Muscle layer of duodenum (tissue), 2 donors: ENCODE data around the gene TNIK.

ENCODE experiments used
- H3K27ac ChIP-seq: one replicate; pipeline ENCODE4 v1.7.0; 2013; ENCODE audit warnings: mild to moderate bottlenecking, low read length
- H3K27me3 ChIP-seq: one replicate; pipeline ENCODE4 v1.7.0; 2013; ENCODE audit warnings: low read depth, mild to moderate bottlenecking, control low read depth, low read length
- H3K36me3 ChIP-seq, 2 donors: one replicate each; pipeline ENCODE4 v1.7.0; 2013; ENCODE audit warnings: low read length in 2 of 2, control low read depth in 1 of 2, mild to moderate bottlenecking in 1 of 2; ENCODE audit not compliant: insufficient read depth in 2 of 2, control insufficient read depth in 1 of 2
- H3K4me1 ChIP-seq, 2 donors: one replicate each; pipeline ENCODE4 v1.7.0; 2013; ENCODE audit warnings: low read length in 2 of 2, mild to moderate bottlenecking in 2 of 2, control low read depth in 1 of 2, moderate library complexity in 1 of 2; ENCODE audit not compliant: insufficient read depth in 2 of 2, control insufficient read depth in 1 of 2
- H3K4me3 ChIP-seq, 2 donors: one replicate each; pipeline ENCODE4 v1.7.0; 2013; ENCODE audit warnings: low read length in 2 of 2, low read depth in 1 of 2, mild to moderate bottlenecking in 1 of 2
- H3K9me3 ChIP-seq, 2 donors: one replicate each; pipeline ENCODE4 v1.7.0; 2013; ENCODE audit warnings: low read length in 2 of 2, control low read depth in 1 of 2, mild to moderate bottlenecking in 1 of 2; ENCODE audit not compliant: control insufficient read depth in 1 of 2
- donor health status: healthy.

TNIK gene

GRCh38 chr3:171270541-171270940 is 189.7 kb downstream of the TNIK start:
- Histone ChIP-seq H3K36me3 (no peaks in the 10 kb centered on the region), H3K9me3 (no peaks in the 10 kb centered on the region), H3K27me3 (no peaks in the 10 kb centered on the region), H3K4me1 (peaks cover 6 to 15% of the 10 kb centered on the region in 2 donors), H3K27ac (no peak overlapping the region), H3K4me3 (no peak overlapping the region)

GRCh38 chr3:171269542-171269941 is 190.7 kb downstream of the TNIK start:
- Histone ChIP-seq H3K27ac (no peak overlapping the region), H3K4me1 (peaks cover 6 to 15% of the 10 kb centered on the region in 2 donors)

GRCh38 chr3:171268677-171269076 is 191.5 kb downstream of the TNIK start:
- Histone ChIP-seq H3K36me3 (no peaks in the 10 kb centered on the region), H3K27me3 (no peaks in the 10 kb centered on the region), H3K9me3 (no peaks in the 10 kb centered on the region), H3K27ac (no peak overlapping the region), H3K4me3 (no peak overlapping the region), H3K4me1 (peaks cover 6 to 15% of the 10 kb centered on the region in 2 donors)

More at GRCh38 chr3:171269542-171269941, 190.7 kb downstream of the TNIK start:
- no peak overlapping the region for H3K4me3 ChIP-seq
- no peaks in the 10 kb centered on the region for H3K36me3 ChIP-seq
- H3K27me3 ChIP-seq: no peaks in the 10 kb centered on the region
- no peaks in the 10 kb centered on the region for H3K9me3 ChIP-seq

GRCh38 chr3:171267104-171267503 is 193.1 kb downstream of the TNIK start:
- Histone ChIP-seq H3K9me3 (no peaks in the 10 kb centered on the region), H3K27ac (peak overlapping the region; percentile 9), H3K4me1 (peaks cover 6 to 15% of the 10 kb centered on the region in 2 donors), H3K4me3 (no peak overlapping the region), H3K27me3 (no peaks in the 10 kb centered on the region), H3K36me3 (no peaks in the 10 kb centered on the region)

- H3K27me3 ChIP-seq: no peaks in the 10 kb centered on the region
- no peaks in the 10 kb centered on the region for H3K9me3 ChIP-seq
- H3K27ac ChIP-seq: peak overlapping the region; percentile 29
- no peak overlapping the region for H3K4me3 ChIP-seq
- no peaks in the 10 kb centered on the region for H3K36me3 ChIP-seq
- peaks cover 6 to 15% of the 10 kb centered on the region in 2 donors for H3K4me1 ChIP-seq
Measured at GRCh38 chr3:171266740-171267073, 193.5 kb downstream of the TNIK start.

- no peak overlapping the region for H3K4me3 ChIP-seq
- peak overlapping the region; percentile 29 for H3K27ac ChIP-seq
- H3K9me3 ChIP-seq: no peaks in the 10 kb centered on the region
- peaks cover 6 to 15% of the 10 kb centered on the region in 2 donors for H3K4me1 ChIP-seq
- H3K36me3 ChIP-seq: no peaks in the 10 kb centered on the region
- no peaks in the 10 kb centered on the region for H3K27me3 ChIP-seq
Measured at GRCh38 chr3:171266034-171266739, 194.0 kb downstream of the TNIK start.

GRCh38 chr3:171264758-171265157 is 195.4 kb downstream of the TNIK start:
- H3K4me3 ChIP-seq: no peak overlapping the region
- peaks cover 6 to 15% of the 10 kb centered on the region in 2 donors for H3K4me1 ChIP-seq
- no peak overlapping the region for H3K27ac ChIP-seq
- H3K27me3 ChIP-seq: no peaks in the 10 kb centered on the region
- H3K36me3 ChIP-seq: no peaks in the 10 kb centered on the region
- H3K9me3 ChIP-seq: no peaks in the 10 kb centered on the region

- H3K27ac ChIP-seq: no peak overlapping the region
- H3K36me3 ChIP-seq: no peaks in the 10 kb centered on the region
- H3K4me3 ChIP-seq: no peak overlapping the region
- no peaks in the 10 kb centered on the region for H3K9me3 ChIP-seq
- peaks cover 6 to 21% of the 10 kb centered on the region in 2 donors for H3K4me1 ChIP-seq
- H3K27me3 ChIP-seq: no peaks in the 10 kb centered on the region
Measured at GRCh38 chr3:171262431-171262830, 197.8 kb downstream of the TNIK start.

- Histone ChIP-seq H3K27me3 (no peaks in the 10 kb centered on the region), H3K36me3 (no peaks in the 10 kb centered on the region), H3K9me3 (no peaks in the 10 kb centered on the region), H3K4me3 (no peak overlapping the region), H3K27ac (no peak overlapping the region), H3K4me1 (peaks cover 2 to 14% of the 10 kb centered on the region in 2 donors)
Measured at GRCh38 chr3:171261487-171261886, 198.7 kb downstream of the TNIK start.

GRCh38 chr3:171260899-171261298 is 199.3 kb downstream of the TNIK start:
- no peaks in the 10 kb centered on the region for H3K36me3 ChIP-seq
- no peaks in the 10 kb centered on the region for H3K9me3 ChIP-seq
- peaks cover 0 to 8% of the 10 kb centered on the region in 2 donors for H3K4me1 ChIP-seq
- H3K4me3 ChIP-seq: no peak overlapping the region
- no peaks in the 10 kb centered on the region for H3K27me3 ChIP-seq
- H3K27ac ChIP-seq: no peak overlapping the region

GRCh38 chr3:171260466-171260865 is 199.7 kb downstream of the TNIK start:
- no peaks in the 10 kb centered on the region for H3K9me3 ChIP-seq
- no peak overlapping the region for H3K27ac ChIP-seq

GRCh38 chr3:171258316-171258715 is 201.9 kb downstream of the TNIK start:
- H3K4me3 ChIP-seq: no peak overlapping the region
- H3K9me3 ChIP-seq: no peaks in the 10 kb centered on the region
- H3K36me3 ChIP-seq: no peaks in the 10 kb centered on the region
- no peak overlapping the region for H3K27ac ChIP-seq
- H3K4me1 ChIP-seq: peaks cover 0 to 6% of the 10 kb centered on the region in 2 donors
- no peaks in the 10 kb centered on the region for H3K27me3 ChIP-seq

More at GRCh38 chr3:171260466-171260865, 199.7 kb downstream of the TNIK start:
- no peak overlapping the region for H3K4me3 ChIP-seq
- H3K4me1 ChIP-seq: peaks cover 0 to 6% of the 10 kb centered on the region in 2 donors
- no peaks in the 10 kb centered on the region for H3K27me3 ChIP-seq
- no peaks in the 10 kb centered on the region for H3K36me3 ChIP-seq
